CD4-positive, alpha-beta T cell (primary cell): Measurements from ENCODE around the gene KIAA1328. TPM values are rescaled to one million over a fixed set of nuclear protein-coding genes. Genes with fewer than 3 reads are reported as not detected.

Source experiments
- ATAC-seq: fragments of 200-7000 bp; cut with Tn5 transposase; one replicate; pipeline ENCODE4 v1.10.0; 2022; ENCODE audit warnings: mild to moderate bottlenecking; ENCODE audit not compliant: poor library complexity
- CTCF ChIA-PET: fragments of 350-600 bp; sonication (Branson Sonifier 250); formaldehyde crosslinking; loops from one replicate; lab custom pipeline; 2021; ENCODE audit warnings: antibody characterized with exemption, inconsistent platforms; lab: Charles Lee
- POLR2A ChIA-PET: fragments of 350-600 bp; sonication (Branson Sonifier 250); formaldehyde crosslinking; loops from one replicate; lab custom pipeline; 2021; ENCODE audit warnings: antibody characterized with exemption, inconsistent platforms; lab: Charles Lee
- DNase-seq, 14 experiments: peaks; one replicate each; pipeline ENCODE4 v3.0.0-alpha.2; 2013 to 2020; ENCODE audit warnings: mixed read lengths in 2 of 14
- H3K27ac ChIP-seq, 2 donors: one replicate each; pipeline versions ENCODE4 v1.5.1 to v1.7.0; 2013; ENCODE audit warnings: low read length in 2 of 2, low read depth in 1 of 2, mild to moderate bottlenecking in 1 of 2
- H3K27me3 ChIP-seq, 2 experiments: 1 replicate in 1 of 2; 2 replicates in 1 of 2; pipeline versions ENCODE4 v1.6.1 to v1.7.0; 2013; ENCODE audit warnings: low read length in 2 of 2, control low read depth in 1 of 2, mild to moderate bottlenecking in 1 of 2, moderate library complexity in 1 of 2; ENCODE audit not compliant: insufficient read depth in 2 of 2, control insufficient read depth in 1 of 2
- H3K36me3 ChIP-seq: one replicate; pipeline ENCODE4 v1.6.1; 2013; ENCODE audit warnings: low read length, control low read depth; ENCODE audit not compliant: insufficient read depth
- H3K4me1 ChIP-seq: one replicate; pipeline ENCODE4 v1.6.1; 2013; ENCODE audit warnings: low read length, control low read depth; ENCODE audit not compliant: insufficient read depth
- H3K4me3 ChIP-seq: one replicate; pipeline ENCODE4 v1.5.1; 2013; ENCODE audit warnings: mild to moderate bottlenecking, low read length, moderate library complexity
- H3K9me3 ChIP-seq, 2 experiments: 1 replicate in 1 of 2; 2 replicates in 1 of 2; pipeline versions ENCODE4 v1.6.1 to v1.7.0; 2013; ENCODE audit warnings: low read length in 2 of 2, mild to moderate bottlenecking in 2 of 2, control low read depth in 1 of 2, moderate library complexity in 1 of 2; ENCODE audit not compliant: control insufficient read depth in 1 of 2, insufficient read depth in 1 of 2
- H3K27ac Mint-ChIP-seq: one replicate; pipeline ENCODE4 v1.8.0; 2020; ENCODE audit warnings: mixed read lengths
- H3K27me3 Mint-ChIP-seq: one replicate; pipeline ENCODE4 v1.8.0; 2021; ENCODE audit warnings: mixed read lengths
- H3K36me3 Mint-ChIP-seq: one replicate; pipeline ENCODE4 v1.8.0; 2021; ENCODE audit warnings: low read depth, mixed read lengths
- H3K4me1 Mint-ChIP-seq: one replicate; pipeline ENCODE4 v1.8.0; 2021; ENCODE audit warnings: low read depth, mixed read lengths
- H3K4me3 Mint-ChIP-seq: one replicate; pipeline ENCODE4 v1.8.0; 2020; ENCODE audit warnings: mild to moderate bottlenecking, mixed read lengths
- H3K9me3 Mint-ChIP-seq: one replicate; pipeline ENCODE4 v1.8.0; 2020; ENCODE audit warnings: mixed read lengths
- CTCF ChIP-seq: fragments of 200-600 bp; IDR thresholded peaks from one replicate; pipeline ENCODE4 v1.8.0; 2022; ENCODE audit warnings: antibody characterized with exemption, mild to moderate bottlenecking
- intact Hi-C, 2 experiments: fragments of 100-400 bp; cut with DNase I in 1 of 2; cut with micrococcal nuclease in 1 of 2; formaldehyde crosslinking; loops; one replicate each; pipeline versions ENCODE4 v1.15.1 to v1.9.0; 2023 to 2025; cut with DNase I, micrococcal nuclease
- total RNA-seq, 174 experiments: library from RNA in 2 of 174; stranded (reverse) in 2 of 174; gene quantifications; one replicate each; pipeline ENCODE4 v1.2.3 and lab custom pipeline; 2021 to 2026

The KIAA1328 gene
- total RNA-seq, 2 experiments from 2014 or later, result 8.7 to 9.4 TPM

- no peaks in the 10 kb centered on the region for H3K9me3 ChIP-seq
- CTCF ChIA-PET, result no interaction called here
- H3K4me1 ChIP-seq, result no peaks in the 10 kb centered on the region
- no peak overlapping the region for H3K4me3 ChIP-seq
- no peak for TF ChIP-seq CTCF
- intact Hi-C loops, result no loop called here
- Mint-ChIP-seq H3K27me3 (peaks cover 18% of the 10 kb centered on the region), H3K27ac (no peak overlapping the region), H3K4me3 (no peak overlapping the region), H3K36me3 (no peaks in the 10 kb centered on the region), H3K9me3 (no peaks in the 10 kb centered on the region), H3K4me1 (no peaks in the 10 kb centered on the region)
- DNase-seq (no peak), ATAC-seq (no peak)
- H3K27me3 ChIP-seq, result no peaks in the 10 kb centered on the region
- POLR2A ChIA-PET, result no interaction called here
- no peak overlapping the region for H3K27ac ChIP-seq
- no peaks in the 10 kb centered on the region for H3K36me3 ChIP-seq
Observed at GRCh38 chr18:37235583-37235982, 406.7 kb downstream of the KIAA1328 start.

GRCh38 chr18:37238282-37239108, 409.6 kb downstream of the KIAA1328 start:
- Mint-ChIP-seq H3K27me3 (peaks cover 38% of the 10 kb centered on the region), H3K4me3 (no peak overlapping the region), H3K4me1 (no peaks in the 10 kb centered on the region), H3K9me3 (no peaks in the 10 kb centered on the region), H3K27ac (no peak overlapping the region), H3K36me3 (no peaks in the 10 kb centered on the region)
- no peak overlapping the region for H3K27ac ChIP-seq
- ATAC-seq, result no peak
- no peak overlapping the region for H3K4me3 ChIP-seq
- intact Hi-C loops, result no loop called here
- no peak for DNase-seq
- peaks cover 5 to 10% of the 10 kb centered on the region in 2 experiments for H3K27me3 ChIP-seq
- ChIA-PET CTCF (no interaction called here), POLR2A (no interaction called here)
- no peaks in the 10 kb centered on the region for H3K4me1 ChIP-seq
- H3K9me3 ChIP-seq, result no peaks in the 10 kb centered on the region
- no peaks in the 10 kb centered on the region for H3K36me3 ChIP-seq
- TF ChIP-seq CTCF, result no peak

- intact Hi-C loops, result no loop called here
- H3K27ac Mint-ChIP-seq, result no peak overlapping the region
- Histone ChIP-seq H3K4me3 (no peak overlapping the region), H3K4me1 (no peaks in the 10 kb centered on the region), H3K27ac (no peak overlapping the region), H3K36me3 (no peaks in the 10 kb centered on the region), H3K9me3 (peaks cover 0 to 4% of the 10 kb centered on the region in 2 experiments), H3K27me3 (peaks cover 18 to 26% of the 10 kb centered on the region in 2 experiments)
- peaks cover 60% of the 10 kb centered on the region for H3K27me3 Mint-ChIP-seq
- CTCF ChIA-PET, result no interaction called here
- no peak for DNase-seq
- POLR2A ChIA-PET, result no interaction called here
- ATAC-seq, result no peak
- H3K4me1 Mint-ChIP-seq, result no peaks in the 10 kb centered on the region
- no peak for TF ChIP-seq CTCF
- H3K9me3 Mint-ChIP-seq, result no peaks in the 10 kb centered on the region
- H3K4me3 Mint-ChIP-seq, result no peak overlapping the region
- no peaks in the 10 kb centered on the region for H3K36me3 Mint-ChIP-seq
Observed at GRCh38 chr18:37242091-37242490, 413.2 kb downstream of the KIAA1328 start.
